GM18520 (cell line): ENCODE results near the gene GALNT18.

Experiments used
- ATAC-seq: cut with Tn5 transposase; IDR thresholded peaks from one replicate; pipeline ENCODE4 v1.9.1; 2021; ENCODE audit not compliant: unreplicated experiment

The GALNT18 gene

DNA sequence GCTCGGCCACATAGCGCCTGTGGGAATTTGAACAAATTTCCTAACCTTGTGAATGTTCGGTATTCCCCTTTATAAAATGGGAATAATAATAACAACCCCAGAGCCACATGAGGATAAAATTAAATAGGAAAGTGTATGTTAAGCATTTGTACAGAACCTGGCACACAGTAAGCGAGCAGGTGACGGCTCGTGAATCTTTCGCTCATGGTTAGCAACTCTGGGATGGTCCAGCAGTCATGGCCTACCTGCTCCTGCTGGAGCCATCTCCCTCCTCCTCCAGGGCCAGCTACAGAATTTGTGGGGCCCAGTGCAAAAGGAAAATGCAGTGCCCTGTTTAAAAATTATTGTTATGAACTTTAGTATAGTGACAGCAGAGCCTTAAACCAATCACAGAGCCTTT, 180.3 kb downstream of the GALNT18 start:
- ATAC-seq = no peak

- no peak for ATAC-seq
Observed at GRCh38 chr11:11441091-11441490, 180.7 kb downstream of the GALNT18 start.

DNA sequence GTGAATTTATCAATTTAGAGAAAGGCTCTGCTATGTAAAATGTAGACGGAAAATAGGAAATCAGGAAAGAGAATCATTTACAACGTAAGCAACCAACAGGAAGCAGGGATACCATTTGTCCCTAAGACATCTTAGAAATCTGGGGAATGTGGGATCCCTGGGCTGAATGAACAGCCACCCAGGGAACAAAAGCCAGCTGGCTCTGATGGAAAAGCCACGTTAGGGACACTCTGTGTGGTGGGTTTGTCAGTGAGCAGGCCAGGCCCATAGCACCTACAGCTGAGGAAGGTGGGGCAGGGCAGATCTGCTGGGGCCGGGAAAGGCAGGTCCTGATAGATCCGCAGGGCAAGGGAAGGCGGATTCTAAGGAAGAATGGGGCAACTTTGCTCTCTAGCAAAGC, 181.7 kb downstream of the GALNT18 start:
- ATAC-seq = no peak

GRCh38 chr11:11439591-11439990, 182.2 kb downstream of the GALNT18 start:
- ATAC-seq = no peak

DNA sequence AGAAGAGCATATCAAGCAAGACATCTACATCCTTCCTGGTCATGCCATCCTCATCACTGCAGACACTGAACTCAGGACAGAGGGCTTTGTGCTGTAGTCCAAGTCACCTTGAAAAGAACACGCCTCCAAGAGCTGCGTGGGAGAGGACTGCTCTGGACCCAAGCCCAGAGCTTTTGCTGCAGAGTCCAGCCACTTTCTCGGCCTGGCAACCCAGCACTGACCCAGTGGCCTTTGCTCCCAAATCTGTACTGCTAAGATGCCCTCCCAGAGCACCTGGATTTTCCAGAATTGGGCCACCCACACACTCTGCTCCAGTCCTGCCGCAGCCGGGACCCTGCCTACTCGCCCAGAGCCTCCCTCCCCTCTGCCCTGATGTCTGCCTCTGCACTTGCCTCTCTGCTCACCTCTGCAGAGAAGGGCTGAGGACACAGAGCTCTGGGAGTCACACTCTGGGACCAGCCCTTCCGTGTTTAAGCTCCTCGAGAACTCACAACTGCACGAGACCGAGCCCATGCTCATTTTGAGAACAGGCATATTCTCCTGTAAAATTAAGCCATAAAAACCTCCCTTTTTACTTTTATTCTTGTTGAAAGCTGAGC, 185.0 kb downstream of the GALNT18 start:
- ATAC-seq = no peak

DNA sequence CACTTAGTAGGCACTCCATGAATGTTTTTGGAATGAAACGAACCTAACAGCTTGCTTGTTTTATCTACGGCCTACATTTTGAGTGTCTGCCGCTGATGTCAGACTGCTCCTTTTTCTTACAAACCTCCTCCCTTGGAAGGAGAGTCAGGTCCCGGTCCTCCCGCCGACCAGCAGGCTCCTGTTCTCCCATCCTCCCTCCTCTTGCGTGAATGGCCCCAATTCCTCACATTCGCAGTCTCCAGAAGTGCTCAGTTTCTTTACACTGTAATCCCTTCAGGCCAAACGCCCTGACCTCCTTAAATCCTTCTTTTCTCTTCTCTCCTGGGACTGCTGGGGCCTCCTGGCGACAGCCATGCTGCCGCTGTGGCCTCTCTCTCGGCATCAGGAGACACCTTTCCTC, 186.2 kb downstream of the GALNT18 start:
- no peak for ATAC-seq

GRCh38 chr11:11433960-11434359, 187.8 kb downstream of the GALNT18 start:
- ATAC-seq = no peak

DNA sequence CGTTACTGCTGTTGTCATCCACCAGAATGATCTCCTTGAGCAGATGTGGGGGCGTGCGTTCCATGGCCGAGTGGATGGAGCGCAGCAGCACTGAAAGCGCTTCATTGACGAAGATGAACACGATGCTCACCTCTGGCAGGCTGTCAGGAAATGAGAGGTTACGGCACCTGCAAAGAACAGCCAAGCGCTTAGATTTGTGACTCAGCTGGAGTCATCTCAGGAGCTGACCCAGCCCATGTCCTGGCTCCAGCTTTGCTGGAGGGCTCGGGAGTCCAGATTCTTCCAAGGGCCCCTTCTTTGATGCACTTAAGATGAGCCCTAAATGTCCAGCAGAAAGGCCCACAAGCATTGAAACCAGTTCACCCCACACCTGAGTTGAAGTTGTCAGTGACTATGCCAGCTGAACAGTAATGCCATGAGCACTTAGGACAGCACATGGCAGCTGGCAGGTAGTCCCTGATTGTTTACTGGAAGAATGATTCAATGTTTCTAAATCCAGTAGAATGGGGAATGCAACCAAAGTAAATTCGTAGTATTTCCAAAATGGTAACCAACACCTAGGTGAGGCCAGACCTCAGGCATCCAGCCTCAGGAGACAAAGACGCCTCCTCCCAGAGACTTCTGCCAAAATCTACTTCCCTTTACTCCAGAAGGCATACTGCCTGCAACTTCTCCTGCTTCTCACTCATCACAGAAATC, 189.0 kb downstream of the GALNT18 start:
- ATAC-seq = no peak

- ATAC-seq = no peak
Observed at GRCh38 chr11:11430431-11430830, 191.4 kb downstream of the GALNT18 start.

GRCh38 chr11:11428714-11429113, 193.1 kb downstream of the GALNT18 start:
- no peak for ATAC-seq

GRCh38 chr11:11427542-11427941, 194.3 kb downstream of the GALNT18 start:
- no peak for ATAC-seq

GRCh38 chr11:11427140-11427539, 194.7 kb downstream of the GALNT18 start:
- ATAC-seq = no peak

DNA sequence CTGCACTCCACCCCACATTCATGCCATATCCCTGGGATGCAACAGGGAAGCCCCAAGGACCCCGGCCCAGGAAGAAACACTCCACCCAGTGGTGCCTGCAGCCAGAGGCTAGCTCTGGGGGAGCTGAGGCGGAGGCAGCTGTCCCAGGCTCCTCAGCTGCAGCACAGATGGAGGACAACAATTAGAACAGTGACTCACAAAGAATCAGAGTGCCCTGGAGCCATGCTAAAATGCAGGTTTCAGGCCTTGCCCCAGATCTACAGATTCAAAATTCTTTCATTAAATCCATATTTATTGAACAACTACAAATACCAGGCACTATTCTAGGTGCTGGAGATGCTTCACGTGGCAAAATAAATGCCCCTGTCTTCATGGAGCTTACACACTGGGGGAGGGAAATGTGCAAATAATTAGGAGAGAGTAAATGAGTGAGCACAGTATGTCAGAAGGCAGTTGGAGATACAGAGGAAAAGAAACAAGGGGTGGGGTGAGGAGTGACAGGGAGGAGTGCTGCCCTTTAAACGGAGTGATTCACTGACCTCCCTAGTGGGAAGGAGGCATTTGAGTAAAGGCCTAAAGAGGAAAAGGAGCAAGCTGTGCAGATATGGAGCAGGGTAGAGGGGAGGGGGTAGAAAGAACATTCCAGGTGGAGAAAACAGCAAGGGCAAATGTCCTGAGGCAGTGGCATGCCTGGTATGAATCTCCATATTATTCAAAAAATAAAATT, 195.4 kb downstream of the GALNT18 start:
- no peak for ATAC-seq

DNA sequence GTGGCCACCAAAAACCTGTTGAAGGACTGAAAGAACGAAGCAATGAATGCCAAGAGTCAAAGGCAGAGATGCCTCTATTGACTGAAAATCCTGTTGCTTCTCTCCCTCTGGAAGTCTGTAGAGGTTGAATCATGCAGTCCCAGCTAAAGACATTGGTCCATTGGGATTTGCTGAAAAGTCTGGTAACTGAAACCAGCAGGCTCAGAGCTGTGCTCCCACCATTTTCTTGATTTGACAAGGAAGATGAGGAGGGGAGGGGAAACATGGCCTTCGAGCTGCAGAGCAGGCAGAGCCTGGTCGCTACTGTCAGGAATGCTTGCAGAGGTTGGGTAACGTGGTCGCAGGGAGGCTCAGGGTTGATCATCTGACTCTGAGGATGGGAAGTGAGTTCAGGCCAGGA, 196.0 kb downstream of the GALNT18 start:
- no peak for ATAC-seq

- ATAC-seq = no peak
Observed at GRCh38 chr11:11424688-11425087, 197.1 kb downstream of the GALNT18 start.

DNA sequence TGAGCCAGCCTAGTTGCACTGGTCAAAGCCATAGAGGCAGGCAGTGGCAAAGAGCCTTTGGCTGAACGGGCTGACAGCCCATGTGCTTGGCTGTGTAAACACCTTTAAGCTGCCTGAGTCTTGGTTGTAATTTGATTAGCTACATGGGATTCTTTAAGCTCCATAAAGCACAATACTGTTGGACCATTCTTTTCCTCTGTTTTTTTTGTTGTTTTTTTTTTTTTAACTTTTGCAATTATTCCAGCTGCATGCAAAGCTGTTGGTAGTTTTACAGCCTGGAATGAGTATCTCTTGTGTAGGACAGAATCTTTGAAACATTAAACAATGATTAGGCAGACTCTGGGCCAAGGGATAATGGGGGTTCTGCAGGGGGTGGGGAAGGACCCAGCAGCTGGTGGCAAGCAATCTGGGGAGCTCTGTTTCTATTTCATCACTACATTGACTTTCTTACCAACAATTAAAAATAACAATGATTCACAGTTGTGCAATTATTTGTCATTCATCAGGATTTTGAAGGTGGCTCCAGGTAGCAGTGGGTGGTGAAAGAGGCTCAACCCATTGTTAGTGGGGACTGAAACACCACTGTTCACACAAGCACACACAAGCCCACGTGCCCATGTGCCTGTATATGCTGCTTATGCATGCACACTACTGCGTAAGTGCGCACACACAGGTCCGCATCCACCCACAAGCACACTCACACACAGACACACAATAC, 199.2 kb downstream of the GALNT18 start:
- no peak for ATAC-seq

- no peak for ATAC-seq
Observed at GRCh38 chr11:11421509-11421908, 200.3 kb downstream of the GALNT18 start.

DNA sequence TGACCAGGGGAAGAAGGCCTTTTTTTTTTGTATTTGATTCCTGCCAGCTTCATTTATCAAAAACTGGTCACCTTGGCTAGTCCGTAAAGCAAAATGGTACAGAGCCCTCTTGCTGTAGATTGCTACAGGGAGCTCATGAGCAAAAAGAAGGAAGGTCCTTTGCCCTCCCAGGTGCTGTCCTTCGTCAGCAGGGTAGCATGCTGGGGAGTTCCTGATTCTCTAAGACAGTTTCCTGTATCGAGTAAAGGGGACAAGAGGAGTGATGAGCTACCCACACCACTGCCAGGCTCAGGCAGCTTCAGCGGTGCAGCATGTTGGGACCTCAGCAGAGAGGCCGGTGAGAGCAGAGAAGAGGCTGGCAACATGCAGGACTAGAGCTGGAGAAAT, 200.9 kb downstream of the GALNT18 start:
- no peak for ATAC-seq

DNA sequence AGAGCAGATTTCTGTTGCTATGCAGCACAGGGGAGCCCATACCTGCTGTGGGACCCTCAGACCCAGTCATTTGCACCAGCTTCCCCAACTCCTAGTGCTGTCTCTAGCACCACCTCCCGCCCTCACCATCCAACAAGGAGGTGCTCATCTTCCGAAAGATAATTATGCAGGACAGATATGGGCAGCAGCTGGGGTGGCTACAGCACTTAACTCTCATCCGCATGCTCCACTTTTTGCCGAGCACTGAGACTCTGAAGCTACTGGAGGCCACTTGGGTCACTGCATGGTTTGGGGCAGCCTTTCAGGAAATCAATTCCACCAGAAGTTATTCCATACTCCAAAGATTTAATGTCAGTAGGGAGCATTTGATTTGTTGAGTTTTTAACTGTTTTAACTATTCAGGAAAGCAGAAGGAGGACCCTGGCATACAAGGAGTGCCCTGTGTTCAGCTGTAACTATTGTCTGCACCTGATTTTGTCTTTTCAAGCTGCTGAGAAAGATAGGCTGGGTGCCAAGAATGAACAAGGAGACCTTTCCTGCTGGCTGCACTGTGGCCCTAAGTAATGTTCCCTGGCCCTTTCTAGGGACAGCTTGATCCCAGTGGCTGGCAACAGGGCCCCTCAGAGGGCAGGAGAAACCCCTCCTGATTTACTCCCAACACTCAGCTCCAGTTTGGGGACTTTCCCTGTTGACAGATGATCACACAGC, 201.5 kb downstream of the GALNT18 start:
- no peak for ATAC-seq

DNA sequence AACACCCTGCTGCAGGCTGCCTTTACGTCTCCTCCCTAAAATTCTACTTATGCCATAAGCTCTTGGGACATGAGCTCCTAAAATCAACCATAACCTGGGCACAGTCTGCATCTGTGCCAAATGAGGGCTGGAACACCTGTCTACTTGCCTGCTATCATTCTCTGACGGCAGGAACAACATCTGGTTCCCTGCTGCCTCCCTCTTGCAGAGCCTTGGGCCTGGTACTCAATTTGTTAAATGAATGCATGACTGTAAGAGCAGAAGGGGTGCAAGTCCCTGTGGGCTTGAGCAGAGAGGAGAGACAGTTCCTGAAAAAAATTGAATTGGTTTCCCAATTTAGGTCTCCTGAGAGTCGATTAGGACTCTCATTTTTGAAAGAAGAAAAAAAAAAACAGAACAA, 202.1 kb downstream of the GALNT18 start:
- ATAC-seq = no peak

DNA sequence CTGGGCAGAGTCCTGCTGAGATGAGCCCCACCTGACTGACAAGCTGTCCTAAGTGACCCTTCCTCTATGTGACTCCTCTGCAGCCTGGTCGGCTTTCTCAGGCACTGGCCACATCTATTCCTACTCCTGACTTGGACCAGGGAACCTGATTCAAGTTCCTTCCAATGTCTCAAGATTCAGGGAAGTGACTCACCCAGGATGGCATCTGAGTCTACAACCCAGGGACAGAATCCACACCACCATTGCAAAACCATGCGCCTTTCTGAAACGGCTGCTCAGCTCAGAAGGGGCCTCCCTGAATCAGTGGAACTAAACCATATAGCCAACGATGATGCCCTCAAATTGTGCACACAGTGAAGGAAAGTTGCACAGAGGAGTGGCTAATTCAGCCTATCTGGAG, 204.9 kb downstream of the GALNT18 start:
- no peak for ATAC-seq
